ENCODE results near the gene TNFRSF13B. TPM values are rescaled to one million over a fixed set of nuclear protein-coding genes. Genes with fewer than 3 reads are reported as not detected.

TNFRSF13B gene
- total and polyA plus RNA-seq, 2 donors (not counting 3 experiments of a cell fraction or from before 2014, with no cell fraction given), result not detected

DNA sequence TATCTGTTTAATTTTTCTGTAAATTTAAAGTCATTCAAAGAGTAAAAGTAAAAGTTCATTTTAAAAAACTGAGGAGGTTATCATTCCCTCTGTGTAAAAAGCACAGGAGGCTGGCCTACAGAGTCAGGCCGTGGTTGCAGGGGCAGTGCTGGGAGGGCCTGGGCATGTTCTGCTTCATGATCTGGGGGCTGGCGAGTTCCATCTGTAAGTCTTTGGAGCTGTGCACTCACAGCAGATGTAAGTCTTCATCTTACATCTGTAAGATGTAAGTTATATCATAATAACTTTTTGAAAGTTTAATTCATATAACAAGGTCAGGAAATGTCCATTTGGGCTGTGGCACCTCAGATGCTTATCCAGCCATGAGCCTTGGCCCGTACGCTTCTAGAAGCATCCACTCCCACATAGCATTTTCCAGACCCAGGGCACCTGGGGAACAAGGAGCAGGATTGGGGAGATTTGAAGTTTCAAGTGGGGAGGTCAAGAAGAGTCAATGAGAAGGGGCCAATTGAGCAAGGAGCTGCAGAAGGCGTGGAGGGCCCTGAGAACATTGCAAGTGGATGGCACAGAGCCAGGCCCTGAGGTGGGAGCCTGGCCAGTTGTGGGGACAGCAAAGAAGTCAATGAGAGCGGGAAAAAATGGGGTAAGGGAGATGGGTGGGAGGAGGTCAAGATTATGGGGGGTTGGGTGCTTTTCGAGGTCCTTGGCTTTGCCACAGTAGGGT is 54.1 kb downstream of the TNFRSF13B start:
- Histone ChIP-seq H3K4me2 (ENCODE audit: insufficient read depth, low read length) (no peak overlapping the region), H3K27ac (ENCODE audit: insufficient read depth, low read depth, low read length) (no peak overlapping the region), H3K9ac (replicated peaks; ENCODE audit: extremely low read depth, insufficient read depth, low read length) (no peak overlapping the region), H4K20me1 (replicated peaks; ENCODE audit: control insufficient read depth, extremely low read depth, insufficient read depth, low read length) (no peaks in the 10 kb centered on the region), H3K36me3 (ENCODE audit: control insufficient read depth in 2 of 2, extremely low read depth in 1 of 2, insufficient read depth in 2 of 2, low read length in 2 of 2) (no peaks in the 10 kb centered on the region), H3K4me1 (ENCODE audit: control insufficient read depth, extremely low read depth, insufficient read depth, low read length) (no peaks in the 10 kb centered on the region), H3K79me2 (ENCODE audit: control insufficient read depth, insufficient read depth, low read length) (no peaks in the 10 kb centered on the region), H3K4me3 (replicated peaks in 1 of 3; ENCODE audit: insufficient read depth in 1 of 3, low read depth in 1 of 3, low read length in 3 of 3) (no peak overlapping the region), H3K27me3 (ENCODE audit: control insufficient read depth in 2 of 2, insufficient read depth in 2 of 2, low read length in 2 of 2) (peaks cover 2 to 6% of the 10 kb centered on the region in 2 experiments), H2AFZ (ENCODE audit: low read depth, low read length) (no peak overlapping the region), H3K9me3 (replicated peaks; ENCODE audit: control insufficient read depth, insufficient read depth, low read length) (no peaks in the 10 kb centered on the region), H3K9me1 (replicated peaks; ENCODE audit: control insufficient read depth, extremely low read depth, insufficient read depth, low read length) (no peaks in the 10 kb centered on the region)
- ChIA-PET CTCF (interaction anchor here (1.9 to 4.8 kb wide), 2 partner anchors 74 to 76 kb away, joined by 6 to 30 read pairs; no protein-coding TSS in a partner anchor), POLR2A (no interaction called here)
- FAIRE-seq (no peak), DNase-seq (ENCODE audit: low read depth, low spot score) (no peak)
- no TSS peak for BruUV-seq (replicated peaks)
- intact Hi-C loops (cut with micrococcal nuclease) (no loop called here), dilution Hi-C loops (cut with MboI; ENCODE audit: extremely low pct_ligation_motif_present, low sequenced_read_pairs) (no loop called here)
- TF ChIP-seq POLR2A (IDR thresholded peaks at IDR 0.05; ENCODE audit: low read depth, low read length) (no peak), GATA2 (IDR thresholded peaks at IDR 0.05; ENCODE audit: insufficient read depth, insufficient read length, low read depth, low read length) (no peak), JUN (IDR thresholded peaks at IDR 0.05; ENCODE audit: borderline replicate concordance, insufficient read depth, insufficient read length, low read depth) (no peak), EZH2 (IDR thresholded peaks at IDR 0.05; ENCODE audit: borderline replicate concordance, low read depth, low read length, severe bottlenecking) (no peak), FOS (IDR thresholded peaks at IDR 0.05; ENCODE audit: borderline replicate concordance, insufficient read depth, low read length) (no peak), MYC (IDR thresholded peaks at IDR 0.05; ENCODE audit: low read depth, low read length) (no peak), POLR2AphosphoS5 (IDR thresholded peaks at IDR 0.05; ENCODE audit: insufficient read depth, low read depth, low read length) (no peak)
- TF ChIP-seq, protein P1, sequence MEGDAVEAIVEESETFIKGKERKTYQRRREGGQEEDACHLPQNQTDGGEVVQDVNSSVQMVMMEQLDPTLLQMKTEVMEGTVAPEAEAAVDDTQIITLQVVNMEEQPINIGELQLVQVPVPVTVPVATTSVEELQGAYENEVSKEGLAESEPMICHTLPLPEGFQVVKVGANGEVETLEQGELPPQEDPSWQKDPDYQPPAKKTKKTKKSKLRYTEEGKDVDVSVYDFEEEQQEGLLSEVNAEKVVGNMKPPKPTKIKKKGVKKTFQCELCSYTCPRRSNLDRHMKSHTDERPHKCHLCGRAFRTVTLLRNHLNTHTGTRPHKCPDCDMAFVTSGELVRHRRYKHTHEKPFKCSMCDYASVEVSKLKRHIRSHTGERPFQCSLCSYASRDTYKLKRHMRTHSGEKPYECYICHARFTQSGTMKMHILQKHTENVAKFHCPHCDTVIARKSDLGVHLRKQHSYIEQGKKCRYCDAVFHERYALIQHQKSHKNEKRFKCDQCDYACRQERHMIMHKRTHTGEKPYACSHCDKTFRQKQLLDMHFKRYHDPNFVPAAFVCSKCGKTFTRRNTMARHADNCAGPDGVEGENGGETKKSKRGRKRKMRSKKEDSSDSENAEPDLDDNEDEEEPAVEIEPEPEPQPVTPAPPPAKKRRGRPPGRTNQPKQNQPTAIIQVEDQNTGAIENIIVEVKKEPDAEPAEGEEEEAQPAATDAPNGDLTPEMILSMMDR (IDR thresholded peaks at IDR 0.05; ENCODE audit: extremely low read depth in 1 of 2, insufficient read depth in 1 of 2, low read depth in 1 of 2, low read length in 2 of 2), result no peak
- TF ChIP-seq, protein P2, sequence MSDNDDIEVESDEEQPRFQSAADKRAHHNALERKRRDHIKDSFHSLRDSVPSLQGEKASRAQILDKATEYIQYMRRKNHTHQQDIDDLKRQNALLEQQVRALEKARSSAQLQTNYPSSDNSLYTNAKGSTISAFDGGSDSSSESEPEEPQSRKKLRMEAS (IDR thresholded peaks at IDR 0.05; ENCODE audit: insufficient read depth, insufficient read length), result no peak
